GM23338 (cell line): Measurements from ENCODE around the gene LGALS3. TPM values are rescaled to one million over a fixed set of nuclear protein-coding genes. Genes with fewer than 3 reads are reported as not detected.
A peak's percentile ranks its signal among the peaks of the same experiment; 100 is the strongest.

Source experiments
- ATAC-seq: fragments of 200-7000 bp; cut with Tn5 transposase; 3 replicates; pipeline ENCODE4 v1.9.1; 2020
- DNase-seq: peaks from one replicate; pipeline ENCODE4 v3.0.0-alpha.2; 2015; ENCODE audit warnings: low spot score
- H2AFZ ChIP-seq: fragments of 200-600 bp; sonication (generic); 2 replicates; pipeline ENCODE4 v1.8.0; 2016; ENCODE audit warnings: antibody characterized with exemption, mild to moderate bottlenecking, moderate library complexity
- H3F3A ChIP-seq: fragments of 200-600 bp; sonication (generic); replicated peaks from 2 replicates; pipeline ENCODE4 v1.8.0; 2017; ENCODE audit warnings: antibody characterized with exemption, mixed run types, low read depth
- H3K27ac ChIP-seq: fragments of 200-600 bp; sonication (generic); 2 replicates; pipeline ENCODE4 v1.6.1; 2016; ENCODE audit warnings: low read depth
- H3K27me3 ChIP-seq: fragments of 200-600 bp; sonication (generic); 2 replicates; pipeline ENCODE4 v1.8.0; 2016; ENCODE audit warnings: mild to moderate bottlenecking, mixed run types, moderate library complexity; ENCODE audit not compliant: insufficient read depth
- H3K36me3 ChIP-seq: fragments of 200-600 bp; sonication (generic); 2 replicates; pipeline ENCODE4 v1.8.0; 2016; ENCODE audit warnings: mild to moderate bottlenecking; ENCODE audit not compliant: insufficient read depth
- H3K4me1 ChIP-seq: fragments of 200-600 bp; sonication (generic); 2 replicates; pipeline ENCODE4 v1.8.0; 2016; ENCODE audit warnings: mild to moderate bottlenecking, moderate library complexity; ENCODE audit not compliant: insufficient read depth
- H3K4me2 ChIP-seq: fragments of 200-600 bp; sonication (generic); 2 replicates; pipeline ENCODE4 v1.7.1; 2017; ENCODE audit warnings: mixed run types
- H3K4me3 ChIP-seq: fragments of 200-600 bp; sonication (generic); 2 replicates; pipeline ENCODE4 v1.6.1; 2016; ENCODE audit warnings: mixed run types
- H3K79me2 ChIP-seq: fragments of 200-600 bp; sonication (generic); replicated peaks from 2 replicates; pipeline ENCODE4 v1.8.0; 2017; ENCODE audit warnings: mild to moderate bottlenecking; ENCODE audit not compliant: insufficient read depth
- H3K9me2 ChIP-seq: fragments of 200-600 bp; sonication (generic); 2 replicates; pipeline ENCODE4 v1.8.0; 2017; ENCODE audit not compliant: insufficient read depth
- H4K20me1 ChIP-seq: fragments of 200-600 bp; sonication (generic); replicated peaks from 2 replicates; pipeline ENCODE4 v1.8.0; 2017; ENCODE audit warnings: mild to moderate bottlenecking; ENCODE audit not compliant: insufficient read depth
- H3K27ac Mint-ChIP-seq: 2 replicates; pipeline ENCODE4 v1.8.0; 2020; ENCODE audit warnings: inconsistent platforms, mild to moderate bottlenecking, moderate library complexity, mixed read lengths
- H3K27me3 Mint-ChIP-seq: 3 replicates; pipeline ENCODE4 v1.8.0; 2022; ENCODE audit warnings: low read depth, mild to moderate bottlenecking, moderate library complexity, mixed read lengths, inconsistent platforms; ENCODE audit not compliant: insufficient read depth, poor library complexity
- H3K36me3 Mint-ChIP-seq: 3 replicates; pipeline ENCODE4 v1.8.0; 2021; ENCODE audit warnings: low read depth, mild to moderate bottlenecking, inconsistent platforms, moderate library complexity, mixed read lengths
- H3K4me1 Mint-ChIP-seq: 3 replicates; pipeline ENCODE4 v1.8.0; 2020; ENCODE audit warnings: mild to moderate bottlenecking, inconsistent platforms, mixed read lengths
- H3K4me3 Mint-ChIP-seq: 3 replicates; pipeline ENCODE4 v1.8.0; 2021; ENCODE audit warnings: moderate library complexity, mild to moderate bottlenecking, inconsistent platforms, mixed read lengths
- H3K9me3 Mint-ChIP-seq: 3 replicates; pipeline ENCODE4 v1.8.0; 2020; ENCODE audit warnings: moderate library complexity, mild to moderate bottlenecking, inconsistent platforms, mixed read lengths
- CREB1 ChIP-seq: fragments of 250-450 bp; sonication (Bioruptor Pico); IDR thresholded peaks from 2 replicates; pipeline ENCODE4 v1.5.0; 2020; ENCODE audit warnings: low read depth, mild to moderate bottlenecking, moderate library complexity
- JUNB ChIP-seq: IDR thresholded peaks from one replicate; pipeline ENCODE4 v1.6.1; 2016; ENCODE audit warnings: antibody characterized with exemption; ENCODE audit not compliant: unreplicated experiment
- POLR2AphosphoS5 ChIP-seq: IDR thresholded peaks from 2 replicates; pipeline ENCODE4 v1.6.1; 2016; ENCODE audit warnings: antibody characterized with exemption, low read depth
- ZNF114 ChIP-seq: fragments of 250-450 bp; sonication (Bioruptor Pico); IDR thresholded peaks from 2 replicates; pipeline ENCODE4 v1.5.0; 2020; ENCODE audit warnings: mild to moderate bottlenecking, moderate library complexity
- ZNF331 ChIP-seq: fragments of 250-450 bp; sonication (Bioruptor Pico); IDR thresholded peaks from 2 replicates; pipeline ENCODE4 v1.5.0; 2020; ENCODE audit warnings: low read depth, mild to moderate bottlenecking, moderate library complexity
- polyA plus RNA-seq: library from polyadenylated mRNA; unstranded; fragments of >200 nt; fragmentation: Nextera tagmentation; extraction: Ambion mirVana; gene quantifications from 2 replicates; pipeline ENCODE4 v1.2.1, GENCODE V29; 2016
- total RNA-seq: library from RNA; depleted of rRNA; stranded (reverse); fragments of >200 nt; shearing (Covaris generic); gene quantifications from 2 replicates; pipeline ENCODE4 v1.2.3, GENCODE V29; 2014
- TF ChIP-seq, protein P1 (sequence below): IDR thresholded peaks from 2 replicates; pipeline ENCODE4 v1.6.1; 2016; ENCODE audit warnings: antibody characterized with exemption
- TF ChIP-seq, protein P2 (sequence below), 2 experiments: fragments of 200-600 bp in 1 of 2; sonication (generic) in 1 of 2; conservative IDR thresholded peaks; 2 replicates each; pipeline versions ENCODE4 v1.5.1 to v1.6.1; 2016 to 2017; ENCODE audit warnings: antibody characterized with exemption in 2 of 2, low read depth in 2 of 2, mild to moderate bottlenecking in 2 of 2, moderate library complexity in 1 of 2
- TF ChIP-seq, protein P3 (sequence below): fragments of 250-450 bp; sonication (Bioruptor Pico); IDR thresholded peaks from 2 replicates; pipeline ENCODE4 v1.5.0; 2020; ENCODE audit warnings: mild to moderate bottlenecking, moderate library complexity

LGALS3 gene
- total and polyA plus RNA-seq, 2 experiments from 2014 or later = 7.2 to 10.9 TPM

DNA sequence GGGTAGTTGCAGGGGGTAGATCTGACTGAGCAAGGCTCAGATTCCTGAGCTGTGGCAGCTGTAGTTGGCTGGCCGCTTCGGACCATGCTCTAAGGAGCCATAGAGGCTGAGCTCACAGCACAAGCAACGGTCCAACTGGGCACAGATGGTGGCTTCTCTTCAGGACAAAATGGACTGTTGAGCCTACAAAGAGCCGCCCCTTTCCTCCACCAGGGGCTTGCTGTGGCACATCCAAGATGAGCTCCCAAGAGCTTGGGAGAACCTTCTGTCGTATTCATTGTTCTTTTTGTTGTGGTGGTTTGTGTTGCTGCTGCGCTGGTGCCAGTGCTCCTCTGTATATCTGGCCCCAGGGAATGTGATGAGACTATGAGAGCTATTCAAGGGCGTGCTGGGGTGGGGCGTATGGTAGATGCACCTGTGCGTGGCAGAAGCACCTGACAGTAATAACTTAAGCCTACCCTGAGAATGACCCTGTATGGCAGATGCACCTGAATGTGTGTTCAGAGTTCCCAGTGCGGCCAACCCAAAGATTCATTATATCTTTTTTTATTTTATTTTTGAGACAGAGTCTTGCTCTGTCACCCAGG lies 17.8 kb upstream of the LGALS3 start:
- Histone ChIP-seq H4K20me1 (no peaks in the 10 kb centered on the region), H3K4me1 (0 out of 2 replicates have a peak, but pooled peaks cover 2% of the 10 kb centered on the region), H3K4me3 (no peak overlapping the region), H3K27me3 (no peaks in the 10 kb centered on the region), H3K9me2 (no peaks in the 10 kb centered on the region), H3K36me3 (no peaks in the 10 kb centered on the region), H2AFZ (peak overlapping the region; percentile 14; the same call in 1 of the 2 replicates), H3F3A (no peaks in the 10 kb centered on the region), H3K4me2 (no peak overlapping the region), H3K79me2 (no peaks in the 10 kb centered on the region), H3K27ac (no peak overlapping the region)
- TF ChIP-seq, protein P1, sequence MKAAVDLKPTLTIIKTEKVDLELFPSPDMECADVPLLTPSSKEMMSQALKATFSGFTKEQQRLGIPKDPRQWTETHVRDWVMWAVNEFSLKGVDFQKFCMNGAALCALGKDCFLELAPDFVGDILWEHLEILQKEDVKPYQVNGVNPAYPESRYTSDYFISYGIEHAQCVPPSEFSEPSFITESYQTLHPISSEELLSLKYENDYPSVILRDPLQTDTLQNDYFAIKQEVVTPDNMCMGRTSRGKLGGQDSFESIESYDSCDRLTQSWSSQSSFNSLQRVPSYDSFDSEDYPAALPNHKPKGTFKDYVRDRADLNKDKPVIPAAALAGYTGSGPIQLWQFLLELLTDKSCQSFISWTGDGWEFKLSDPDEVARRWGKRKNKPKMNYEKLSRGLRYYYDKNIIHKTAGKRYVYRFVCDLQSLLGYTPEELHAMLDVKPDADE = no peak
- TF ChIP-seq, protein P2, sequence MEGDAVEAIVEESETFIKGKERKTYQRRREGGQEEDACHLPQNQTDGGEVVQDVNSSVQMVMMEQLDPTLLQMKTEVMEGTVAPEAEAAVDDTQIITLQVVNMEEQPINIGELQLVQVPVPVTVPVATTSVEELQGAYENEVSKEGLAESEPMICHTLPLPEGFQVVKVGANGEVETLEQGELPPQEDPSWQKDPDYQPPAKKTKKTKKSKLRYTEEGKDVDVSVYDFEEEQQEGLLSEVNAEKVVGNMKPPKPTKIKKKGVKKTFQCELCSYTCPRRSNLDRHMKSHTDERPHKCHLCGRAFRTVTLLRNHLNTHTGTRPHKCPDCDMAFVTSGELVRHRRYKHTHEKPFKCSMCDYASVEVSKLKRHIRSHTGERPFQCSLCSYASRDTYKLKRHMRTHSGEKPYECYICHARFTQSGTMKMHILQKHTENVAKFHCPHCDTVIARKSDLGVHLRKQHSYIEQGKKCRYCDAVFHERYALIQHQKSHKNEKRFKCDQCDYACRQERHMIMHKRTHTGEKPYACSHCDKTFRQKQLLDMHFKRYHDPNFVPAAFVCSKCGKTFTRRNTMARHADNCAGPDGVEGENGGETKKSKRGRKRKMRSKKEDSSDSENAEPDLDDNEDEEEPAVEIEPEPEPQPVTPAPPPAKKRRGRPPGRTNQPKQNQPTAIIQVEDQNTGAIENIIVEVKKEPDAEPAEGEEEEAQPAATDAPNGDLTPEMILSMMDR (conservative IDR thresholded peaks at IDR 0.05; ENCODE audit: low read depth in 2 of 2) = peak in 1 of 2 experiments; percentile 26; a peak in 1 of 4 replicates
- H3K4me1 Mint-ChIP-seq = peaks cover 15% of the 10 kb centered on the region
- DNase-seq = peak; percentile 50
- H3K36me3 Mint-ChIP-seq = no peaks in the 10 kb centered on the region
- no peak overlapping the region for H3K4me3 Mint-ChIP-seq
- H3K27me3 Mint-ChIP-seq = peaks cover 8% of the 10 kb centered on the region
- ATAC-seq = no peak; the same call in 2 of the 3 replicates
- H3K27ac Mint-ChIP-seq = no peak overlapping the region
- H3K9me3 Mint-ChIP-seq = no peaks in the 10 kb centered on the region

DNA sequence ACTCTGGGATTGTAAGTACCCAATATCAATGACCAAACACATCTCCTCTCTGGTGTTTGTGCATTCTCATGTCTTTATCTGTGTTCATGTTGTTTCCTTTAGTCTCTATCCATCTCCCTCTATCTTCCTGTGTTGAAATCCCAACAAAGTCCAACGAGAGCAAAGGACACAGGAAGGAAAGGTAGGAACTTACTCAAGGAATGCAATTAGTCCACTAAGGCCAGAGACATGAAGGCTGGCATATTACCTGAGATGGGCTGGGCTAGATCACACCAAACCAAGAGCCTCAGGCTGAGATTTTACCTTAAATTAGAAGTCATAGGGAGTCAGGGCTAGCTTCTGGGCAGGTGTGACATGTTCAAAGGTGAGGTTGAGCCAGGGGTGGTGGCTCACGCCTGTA lies 14.3 kb upstream of the LGALS3 start:
- no peaks in the 10 kb centered on the region for H3K4me1 ChIP-seq
- H3K36me3 Mint-ChIP-seq = no peaks in the 10 kb centered on the region
- no peak for DNase-seq
- no peak for TF ChIP-seq CREB1
- no peak for TF ChIP-seq POLR2AphosphoS5
- no peak for TF ChIP-seq ZNF331 (CRISPR knock-in tag)
- no peak for TF ChIP-seq JUNB
- TF ChIP-seq, protein P3, sequence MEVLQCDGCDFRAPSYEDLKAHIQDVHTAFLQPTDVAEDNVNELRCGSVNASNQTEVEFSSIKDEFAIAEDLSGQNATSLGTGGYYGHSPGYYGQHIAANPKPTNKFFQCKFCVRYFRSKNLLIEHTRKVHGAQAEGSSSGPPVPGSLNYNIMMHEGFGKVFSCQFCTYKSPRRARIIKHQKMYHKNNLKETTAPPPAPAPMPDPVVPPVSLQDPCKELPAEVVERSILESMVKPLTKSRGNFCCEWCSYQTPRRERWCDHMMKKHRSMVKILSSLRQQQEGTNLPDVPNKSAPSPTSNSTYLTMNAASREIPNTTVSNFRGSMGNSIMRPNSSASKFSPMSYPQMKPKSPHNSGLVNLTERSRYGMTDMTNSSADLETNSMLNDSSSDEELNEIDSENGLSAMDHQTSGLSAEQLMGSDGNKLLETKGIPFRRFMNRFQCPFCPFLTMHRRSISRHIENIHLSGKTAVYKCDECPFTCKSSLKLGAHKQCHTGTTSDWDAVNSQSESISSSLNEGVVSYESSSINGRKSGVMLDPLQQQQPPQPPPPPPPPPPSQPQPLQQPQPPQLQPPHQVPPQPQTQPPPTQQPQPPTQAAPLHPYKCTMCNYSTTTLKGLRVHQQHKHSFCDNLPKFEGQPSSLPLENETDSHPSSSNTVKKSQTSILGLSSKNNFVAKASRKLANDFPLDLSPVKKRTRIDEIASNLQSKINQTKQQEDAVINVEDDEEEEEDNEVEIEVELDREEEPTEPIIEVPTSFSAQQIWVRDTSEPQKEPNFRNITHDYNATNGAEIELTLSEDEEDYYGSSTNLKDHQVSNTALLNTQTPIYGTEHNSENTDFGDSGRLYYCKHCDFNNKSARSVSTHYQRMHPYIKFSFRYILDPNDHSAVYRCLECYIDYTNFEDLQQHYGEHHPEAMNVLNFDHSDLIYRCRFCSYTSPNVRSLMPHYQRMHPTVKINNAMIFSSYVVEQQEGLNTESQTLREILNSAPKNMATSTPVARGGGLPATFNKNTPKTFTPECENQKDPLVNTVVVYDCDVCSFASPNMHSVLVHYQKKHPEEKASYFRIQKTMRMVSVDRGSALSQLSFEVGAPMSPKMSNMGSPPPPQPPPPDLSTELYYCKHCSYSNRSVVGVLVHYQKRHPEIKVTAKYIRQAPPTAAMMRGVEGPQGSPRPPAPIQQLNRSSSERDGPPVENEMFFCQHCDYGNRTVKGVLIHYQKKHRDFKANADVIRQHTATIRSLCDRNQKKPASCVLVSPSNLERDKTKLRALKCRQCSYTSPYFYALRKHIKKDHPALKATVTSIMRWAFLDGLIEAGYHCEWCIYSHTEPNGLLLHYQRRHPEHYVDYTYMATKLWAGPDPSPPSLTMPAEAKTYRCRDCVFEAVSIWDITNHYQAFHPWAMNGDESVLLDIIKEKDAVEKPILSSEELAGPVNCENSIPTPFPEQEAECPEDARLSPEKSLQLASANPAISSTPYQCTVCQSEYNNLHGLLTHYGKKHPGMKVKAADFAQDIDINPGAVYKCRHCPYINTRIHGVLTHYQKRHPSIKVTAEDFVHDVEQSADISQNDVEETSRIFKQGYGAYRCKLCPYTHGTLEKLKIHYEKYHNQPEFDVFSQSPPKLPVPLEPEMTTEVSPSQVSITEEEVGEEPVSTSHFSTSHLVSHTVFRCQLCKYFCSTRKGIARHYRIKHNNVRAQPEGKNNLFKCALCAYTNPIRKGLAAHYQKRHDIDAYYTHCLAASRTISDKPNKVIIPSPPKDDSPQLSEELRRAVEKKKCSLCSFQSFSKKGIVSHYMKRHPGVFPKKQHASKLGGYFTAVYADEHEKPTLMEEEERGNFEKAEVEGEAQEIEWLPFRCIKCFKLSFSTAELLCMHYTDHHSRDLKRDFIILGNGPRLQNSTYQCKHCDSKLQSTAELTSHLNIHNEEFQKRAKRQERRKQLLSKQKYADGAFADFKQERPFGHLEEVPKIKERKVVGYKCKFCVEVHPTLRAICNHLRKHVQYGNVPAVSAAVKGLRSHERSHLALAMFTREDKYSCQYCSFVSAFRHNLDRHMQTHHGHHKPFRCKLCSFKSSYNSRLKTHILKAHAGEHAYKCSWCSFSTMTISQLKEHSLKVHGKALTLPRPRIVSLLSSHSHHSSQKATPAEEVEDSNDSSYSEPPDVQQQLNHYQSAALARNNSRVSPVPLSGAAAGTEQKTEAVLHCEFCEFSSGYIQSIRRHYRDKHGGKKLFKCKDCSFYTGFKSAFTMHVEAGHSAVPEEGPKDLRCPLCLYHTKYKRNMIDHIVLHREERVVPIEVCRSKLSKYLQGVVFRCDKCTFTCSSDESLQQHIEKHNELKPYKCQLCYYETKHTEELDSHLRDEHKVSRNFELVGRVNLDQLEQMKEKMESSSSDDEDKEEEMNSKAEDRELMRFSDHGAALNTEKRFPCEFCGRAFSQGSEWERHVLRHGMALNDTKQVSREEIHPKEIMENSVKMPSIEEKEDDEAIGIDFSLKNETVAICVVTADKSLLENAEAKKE (CRISPR knock-in tag) = no peak
- TF ChIP-seq, protein P1 = no peak
- TF ChIP-seq, protein P2 (conservative IDR thresholded peaks at IDR 0.05; ENCODE audit: low read depth in 2 of 2) = no peak
- TF ChIP-seq ZNF114 (CRISPR knock-in tag) = no peak

More for the DNA sequence above, 14.3 kb upstream of the LGALS3 start:
- no peak overlapping the region for H3K27ac Mint-ChIP-seq
- Histone ChIP-seq H3K27ac (no peak overlapping the region), H3K9me2 (no peaks in the 10 kb centered on the region), H4K20me1 (no peaks in the 10 kb centered on the region), H3K27me3 (no peaks in the 10 kb centered on the region), H3F3A (no peaks in the 10 kb centered on the region), H3K36me3 (no peaks in the 10 kb centered on the region), H2AFZ (no peak overlapping the region), H3K4me2 (no peak overlapping the region), H3K4me3 (no peak overlapping the region), H3K79me2 (no peaks in the 10 kb centered on the region)
- H3K4me3 Mint-ChIP-seq = no peak overlapping the region
- peaks cover 8% of the 10 kb centered on the region; the same call in 2 of the 3 replicates for H3K4me1 Mint-ChIP-seq
- peaks cover 8% of the 10 kb centered on the region for H3K27me3 Mint-ChIP-seq
- H3K9me3 Mint-ChIP-seq = no peaks in the 10 kb centered on the region
- ATAC-seq = no peak
